ENCODE data around the gene MTMR3.

DNA sequence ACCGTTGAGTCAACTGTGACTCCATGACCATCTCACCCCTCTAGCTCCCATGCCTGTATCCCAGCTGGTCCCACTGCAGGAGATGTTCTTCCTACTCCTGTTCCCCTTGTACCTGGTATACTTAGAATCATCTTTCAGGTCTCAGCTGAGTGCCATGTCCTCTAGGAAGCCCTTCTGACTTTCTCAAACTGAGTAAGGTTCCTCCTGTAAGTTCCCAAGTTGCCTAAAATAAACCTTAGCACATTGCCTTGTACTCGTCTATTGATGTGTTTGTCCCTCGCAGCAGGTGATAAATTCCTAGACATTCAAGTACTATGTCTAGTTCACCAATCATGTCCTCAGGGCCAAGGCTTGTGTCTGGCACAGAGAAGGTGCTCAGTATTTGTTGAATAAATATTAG lies 26.5 kb upstream of the MTMR3 start:
- TF ChIP-seq CTCF (IDR thresholded peaks at IDR 0.05): no peak
- TF ChIP-seq EZH2 (IDR thresholded peaks at IDR 0.05; ENCODE audit: borderline replicate concordance, insufficient read depth, low read depth, low read length, poor library complexity, severe bottlenecking): no peak
